ENCODE data around the gene TUBE1. TPM values are rescaled to one million over a fixed set of nuclear protein-coding genes. Genes with fewer than 3 reads are reported as not detected.

TUBE1 gene
- total RNA-seq, 1 experiment from 2014 or later: 42.5 TPM

DNA sequence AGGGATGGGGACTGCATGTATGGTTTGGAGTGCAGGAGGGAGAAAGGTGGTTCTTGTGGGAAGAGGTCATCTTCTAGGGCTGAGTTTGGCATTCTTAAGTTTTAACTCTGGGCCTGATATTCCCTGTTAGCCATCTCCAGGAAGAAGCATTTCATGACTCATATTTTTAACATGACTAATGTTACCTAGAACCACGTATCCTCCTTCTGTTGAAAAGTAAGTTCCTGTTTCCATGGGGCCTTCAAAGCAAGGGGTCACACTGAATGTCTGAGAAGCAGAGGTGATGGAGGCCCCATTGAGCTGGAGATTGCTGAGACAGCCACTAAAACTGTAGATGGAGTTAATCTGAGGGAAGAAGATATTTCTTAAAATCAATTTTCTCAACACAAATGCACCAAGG lies 30.3 kb upstream of the TUBE1 start:
- no peak overlapping the region for H3K4me3 ChIP-seq (replicated peaks in 1 of 2; ENCODE audit: low read depth in 1 of 2, low read length in 2 of 2)
- no peaks in the 10 kb centered on the region for H4K20me1 ChIP-seq (ENCODE audit: insufficient read depth)
- BruUV-seq (replicated peaks): no TSS peak
- H3K27me3 ChIP-seq (ENCODE audit: insufficient read depth, low read length): no peaks in the 10 kb centered on the region
- ATAC-seq (no peak), DNase-seq (ENCODE audit: low read depth, low spot score) (no peak)
- no peaks in the 10 kb centered on the region for H3K79me2 ChIP-seq (ENCODE audit: insufficient read depth, low read length)
- intact Hi-C loops (cut with micrococcal nuclease): no loop called here
- no peak overlapping the region for H3K27ac ChIP-seq (ENCODE audit: low read depth, low read length)
- H3K9ac ChIP-seq (ENCODE audit: low read length): no peak overlapping the region
- POLR2A ChIA-PET: no interaction called here
- peak overlapping the region; percentile 65 for H2AFZ ChIP-seq (ENCODE audit: low read depth, low read length, poor library complexity, severe bottlenecking)
- RAD21 ChIA-PET (ENCODE audit: low non-redundant PET in 1 of 2, low total read pairs in 2 of 2, uncharacterized antibody in 2 of 2, unreplicated experiment in 2 of 2): no interaction called here
- no peak; the same call in 1 of the 2 replicates for TF ChIP-seq ELF1 (IDR thresholded peaks at IDR 0.05; ENCODE audit: borderline replicate concordance, low read depth)
- no peak for TF ChIP-seq EZH2phosphoT487 (IDR thresholded peaks at IDR 0.05; ENCODE audit: borderline replicate concordance)
- TF ChIP-seq ZNF274 (IDR thresholded peaks at IDR 0.05; ENCODE audit: low read depth, low read length): no peak
- TF ChIP-seq EZH2 (IDR thresholded peaks at IDR 0.05): no peak
- TF ChIP-seq, protein P1, sequence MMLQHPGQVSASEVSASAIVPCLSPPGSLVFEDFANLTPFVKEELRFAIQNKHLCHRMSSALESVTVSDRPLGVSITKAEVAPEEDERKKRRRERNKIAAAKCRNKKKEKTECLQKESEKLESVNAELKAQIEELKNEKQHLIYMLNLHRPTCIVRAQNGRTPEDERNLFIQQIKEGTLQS (IDR thresholded peaks at IDR 0.05): no peak
- TF ChIP-seq YY1 (IDR thresholded peaks at IDR 0.05; ENCODE audit: extremely low read depth, insufficient replicate concordance, low read depth, low read length): no peak
- peak; percentile 44; the same call in 1 of the 2 replicates for TF ChIP-seq JUND (IDR thresholded peaks at IDR 0.05)
- peak; percentile 45; the same call in 1 of the 2 replicates for TF ChIP-seq FOSL1 (IDR thresholded peaks at IDR 0.05; ENCODE audit: low read depth)
- TF ChIP-seq, protein P2, sequence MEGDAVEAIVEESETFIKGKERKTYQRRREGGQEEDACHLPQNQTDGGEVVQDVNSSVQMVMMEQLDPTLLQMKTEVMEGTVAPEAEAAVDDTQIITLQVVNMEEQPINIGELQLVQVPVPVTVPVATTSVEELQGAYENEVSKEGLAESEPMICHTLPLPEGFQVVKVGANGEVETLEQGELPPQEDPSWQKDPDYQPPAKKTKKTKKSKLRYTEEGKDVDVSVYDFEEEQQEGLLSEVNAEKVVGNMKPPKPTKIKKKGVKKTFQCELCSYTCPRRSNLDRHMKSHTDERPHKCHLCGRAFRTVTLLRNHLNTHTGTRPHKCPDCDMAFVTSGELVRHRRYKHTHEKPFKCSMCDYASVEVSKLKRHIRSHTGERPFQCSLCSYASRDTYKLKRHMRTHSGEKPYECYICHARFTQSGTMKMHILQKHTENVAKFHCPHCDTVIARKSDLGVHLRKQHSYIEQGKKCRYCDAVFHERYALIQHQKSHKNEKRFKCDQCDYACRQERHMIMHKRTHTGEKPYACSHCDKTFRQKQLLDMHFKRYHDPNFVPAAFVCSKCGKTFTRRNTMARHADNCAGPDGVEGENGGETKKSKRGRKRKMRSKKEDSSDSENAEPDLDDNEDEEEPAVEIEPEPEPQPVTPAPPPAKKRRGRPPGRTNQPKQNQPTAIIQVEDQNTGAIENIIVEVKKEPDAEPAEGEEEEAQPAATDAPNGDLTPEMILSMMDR (IDR thresholded peaks at IDR 0.05 in 2 of 3, conservative IDR thresholded peaks at IDR 0.05 in 1 of 3; ENCODE audit: borderline replicate concordance in 1 of 3, insufficient read depth in 1 of 3, low read depth in 2 of 3, low read length in 2 of 3): no peak
- no peak for TF ChIP-seq POLR2A (IDR thresholded peaks at IDR 0.05; ENCODE audit: borderline replicate concordance, extremely low read depth, insufficient read depth, insufficient read length)
- TF ChIP-seq RAD21 (IDR thresholded peaks at IDR 0.05; ENCODE audit: low read depth): no peak
- no peak for TF ChIP-seq SIN3A (IDR thresholded peaks at IDR 0.05; ENCODE audit: low read depth)
- no peak for TF ChIP-seq SRF (IDR thresholded peaks at IDR 0.05; ENCODE audit: low read depth)
- peak overlapping the region; percentile 42 for H3K4me2 ChIP-seq (ENCODE audit: low read length)
- no peaks in the 10 kb centered on the region for H3K9me3 ChIP-seq (ENCODE audit: control insufficient read depth in 1 of 2, insufficient read depth in 1 of 2, low read depth in 1 of 2, low read length in 2 of 2)
- CTCF ChIA-PET: no interaction called here
- no peaks in the 10 kb centered on the region for H3K36me3 ChIP-seq (ENCODE audit: control insufficient read depth in 1 of 2, insufficient read depth in 2 of 2, low read length in 2 of 2)
- no peaks in the 10 kb centered on the region for H3K9me2 ChIP-seq (ENCODE audit: insufficient read depth)
- peaks cover 0 to 12% of the 10 kb centered on the region in 2 experiments; a peak in 2 of 4 replicates for H3K4me1 ChIP-seq (ENCODE audit: control insufficient read depth in 1 of 2, insufficient read depth in 2 of 2, low read length in 2 of 2)

Data from HCT116 (cell line).